Ishikawa (cell line): ENCODE data around the gene DLX6.

Source experiments
- EGR1 ChIP-seq: IDR thresholded peaks from 2 replicates; pipeline ENCODE4 v1.6.1; 2012
- EP300 ChIP-seq: IDR thresholded peaks from 2 replicates; pipeline ENCODE4 v1.6.1; 2012; ENCODE audit warnings: borderline replicate concordance
- FOXM1 ChIP-seq: IDR thresholded peaks from 2 replicates; pipeline ENCODE4 v1.6.1; 2012; ENCODE audit warnings: low read depth, borderline replicate concordance
- RAD21 ChIP-seq: IDR thresholded peaks from 2 replicates; pipeline ENCODE4 v1.6.1; 2012; ENCODE audit warnings: low read depth
- TAF1 ChIP-seq: IDR thresholded peaks from 2 replicates; pipeline ENCODE4 v1.6.1; 2012; ENCODE audit warnings: low read depth, mild to moderate bottlenecking
- TCF12 ChIP-seq: IDR thresholded peaks from 2 replicates; pipeline ENCODE4 v1.6.1; 2012; ENCODE audit warnings: low read depth
- TEAD4 ChIP-seq: IDR thresholded peaks from 2 replicates; pipeline ENCODE4 v1.6.1; 2012
- YY1 ChIP-seq: IDR thresholded peaks from 2 replicates; pipeline ENCODE4 v1.6.1; 2012; ENCODE audit warnings: low read depth
- ZBTB7A ChIP-seq: IDR thresholded peaks from 2 replicates; pipeline ENCODE4 v1.6.1; 2012; ENCODE audit warnings: low read depth
- TF ChIP-seq, protein P1 (sequence below): IDR thresholded peaks from 2 replicates; pipeline ENCODE4 v1.6.1; 2012
- TF ChIP-seq, protein P2 (sequence below): IDR thresholded peaks from 2 replicates; pipeline ENCODE4 v1.6.1; 2012
- TF ChIP-seq, protein P3 (sequence below): IDR thresholded peaks from 2 replicates; pipeline ENCODE4 v1.6.1; 2012; ENCODE audit warnings: low read depth, mild to moderate bottlenecking

DNA sequence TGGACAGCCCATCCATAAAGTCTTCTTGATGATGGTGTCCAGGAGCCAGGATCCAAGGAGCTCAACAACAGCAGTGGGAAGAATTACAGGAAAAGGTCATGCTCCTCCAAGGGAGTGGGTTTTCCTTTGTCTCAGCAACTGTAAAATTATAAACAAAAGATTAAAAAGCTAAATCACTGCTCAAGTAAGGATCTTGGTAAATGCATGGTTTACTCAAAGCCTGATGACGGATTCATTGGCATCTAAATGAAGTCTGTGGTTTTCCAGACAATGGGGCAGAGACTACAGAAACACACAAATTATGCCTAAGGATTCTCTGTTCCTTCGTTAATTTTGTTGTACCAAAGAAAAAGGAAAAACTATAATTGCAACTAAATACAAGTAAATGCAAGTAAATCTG, 36.4 kb upstream of the DLX6 start:
- TF ChIP-seq EP300 (no peak), EGR1 (no peak), RAD21 (no peak), TAF1 (no peak), FOXM1 (no peak), TCF12 (no peak), TEAD4 (no peak), YY1 (no peak), ZBTB7A (no peak)
- TF ChIP-seq, protein P1, sequence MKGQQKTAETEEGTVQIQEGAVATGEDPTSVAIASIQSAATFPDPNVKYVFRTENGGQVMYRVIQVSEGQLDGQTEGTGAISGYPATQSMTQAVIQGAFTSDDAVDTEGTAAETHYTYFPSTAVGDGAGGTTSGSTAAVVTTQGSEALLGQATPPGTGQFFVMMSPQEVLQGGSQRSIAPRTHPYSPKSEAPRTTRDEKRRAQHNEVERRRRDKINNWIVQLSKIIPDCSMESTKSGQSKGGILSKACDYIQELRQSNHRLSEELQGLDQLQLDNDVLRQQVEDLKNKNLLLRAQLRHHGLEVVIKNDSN = no peak
- TF ChIP-seq, protein P2, sequence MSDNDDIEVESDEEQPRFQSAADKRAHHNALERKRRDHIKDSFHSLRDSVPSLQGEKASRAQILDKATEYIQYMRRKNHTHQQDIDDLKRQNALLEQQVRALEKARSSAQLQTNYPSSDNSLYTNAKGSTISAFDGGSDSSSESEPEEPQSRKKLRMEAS = no peak
- TF ChIP-seq, protein P3, sequence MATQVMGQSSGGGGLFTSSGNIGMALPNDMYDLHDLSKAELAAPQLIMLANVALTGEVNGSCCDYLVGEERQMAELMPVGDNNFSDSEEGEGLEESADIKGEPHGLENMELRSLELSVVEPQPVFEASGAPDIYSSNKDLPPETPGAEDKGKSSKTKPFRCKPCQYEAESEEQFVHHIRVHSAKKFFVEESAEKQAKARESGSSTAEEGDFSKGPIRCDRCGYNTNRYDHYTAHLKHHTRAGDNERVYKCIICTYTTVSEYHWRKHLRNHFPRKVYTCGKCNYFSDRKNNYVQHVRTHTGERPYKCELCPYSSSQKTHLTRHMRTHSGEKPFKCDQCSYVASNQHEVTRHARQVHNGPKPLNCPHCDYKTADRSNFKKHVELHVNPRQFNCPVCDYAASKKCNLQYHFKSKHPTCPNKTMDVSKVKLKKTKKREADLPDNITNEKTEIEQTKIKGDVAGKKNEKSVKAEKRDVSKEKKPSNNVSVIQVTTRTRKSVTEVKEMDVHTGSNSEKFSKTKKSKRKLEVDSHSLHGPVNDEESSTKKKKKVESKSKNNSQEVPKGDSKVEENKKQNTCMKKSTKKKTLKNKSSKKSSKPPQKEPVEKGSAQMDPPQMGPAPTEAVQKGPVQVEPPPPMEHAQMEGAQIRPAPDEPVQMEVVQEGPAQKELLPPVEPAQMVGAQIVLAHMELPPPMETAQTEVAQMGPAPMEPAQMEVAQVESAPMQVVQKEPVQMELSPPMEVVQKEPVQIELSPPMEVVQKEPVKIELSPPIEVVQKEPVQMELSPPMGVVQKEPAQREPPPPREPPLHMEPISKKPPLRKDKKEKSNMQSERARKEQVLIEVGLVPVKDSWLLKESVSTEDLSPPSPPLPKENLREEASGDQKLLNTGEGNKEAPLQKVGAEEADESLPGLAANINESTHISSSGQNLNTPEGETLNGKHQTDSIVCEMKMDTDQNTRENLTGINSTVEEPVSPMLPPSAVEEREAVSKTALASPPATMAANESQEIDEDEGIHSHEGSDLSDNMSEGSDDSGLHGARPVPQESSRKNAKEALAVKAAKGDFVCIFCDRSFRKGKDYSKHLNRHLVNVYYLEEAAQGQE = no peak
